Gastrocnemius medialis (tissue), 4 donors: ENCODE data around the gene FTCD. TPM values are rescaled to one million over a fixed set of nuclear protein-coding genes. Genes with fewer than 3 reads are reported as not detected.

Experiments used
- ATAC-seq, 2 donors: fragments of 150-250 bp; one replicate each; pipeline ENCODE4 v1.9.1; 2016
- DNase-seq, 2 donors: peaks; one replicate each; pipeline ENCODE4 v3.0.0-alpha.2; 2019
- H3K27ac ChIP-seq, 4 donors: fragments of 200-600 bp; sonication (generic); 1 replicate in 1 of 4; 2 replicates in 3 of 4; pipeline ENCODE4 v1.5.1; 2016 to 2018; ENCODE audit warnings: mild to moderate bottlenecking in 2 of 4, moderate library complexity in 1 of 4
- H3K27me3 ChIP-seq, 3 donors: fragments of 200-600 bp; sonication (generic) in 2 of 3; 1 replicate in 1 of 3; 2 replicates in 2 of 3; pipeline versions ENCODE4 v1.5.1 to v1.6.0; 2016 to 2019; ENCODE audit warnings: mild to moderate bottlenecking in 1 of 3, moderate library complexity in 1 of 3
- H3K36me3 ChIP-seq, 2 donors: fragments of 200-600 bp; sonication (generic) in 1 of 2; one replicate each; pipeline ENCODE4 v1.5.1; 2017 to 2018
- H3K4me1 ChIP-seq, 2 donors: fragments of 200-600 bp; sonication (generic) in 1 of 2; one replicate each; pipeline ENCODE4 v1.5.1; 2016 to 2017; ENCODE audit warnings: mild to moderate bottlenecking in 2 of 2
- H3K4me3 ChIP-seq, 4 donors: fragments of 200-600 bp; sonication (generic) in 3 of 4; 1 replicate in 1 of 4; 2 replicates in 3 of 4; pipeline ENCODE4 v1.5.1; 2016 to 2019; ENCODE audit warnings: mild to moderate bottlenecking in 2 of 4
- H3K9me3 ChIP-seq, 3 donors: fragments of 200-600 bp; sonication (generic) in 2 of 3; 1 replicate in 1 of 3; 2 replicates in 2 of 3; pipeline ENCODE4 v1.5.1; 2016 to 2019
- POLR2A ChIP-seq, 2 donors: fragments of 450-650 bp; IDR thresholded peaks; one replicate each; pipeline ENCODE4 v1.6.1; 2017; ENCODE audit warnings: antibody characterized with exemption in 2 of 2, mild to moderate bottlenecking in 2 of 2, moderate library complexity in 2 of 2
- in situ Hi-C, 4 donors: fragments of 200-750 bp; cut with MboI; loops; one replicate each; pipeline versions ENCODE4 v1.15.0 to v1.8.0; 2017; ENCODE audit warnings: low sequenced_read_pairs in 4 of 4
- intact Hi-C: fragments of 100-400 bp; cut with DNase I; formaldehyde crosslinking; loops from one replicate; pipeline ENCODE4 v1.15.1; 2023; ENCODE audit warnings: low total_unique reads
- total RNA-seq, 4 donors: library from RNA; depleted of rRNA; stranded (reverse); fragments of >200 nt; gene quantifications; one replicate each; pipeline versions ENCODE4 v1.1.0 to v1.2.3, GENCODE V29; 2016
- TF ChIP-seq, protein P1 (sequence below), 5 experiments: fragments of 450-650 bp in 3 of 5; fragments of 200-600 bp in 2 of 5; sonication (generic) in 2 of 5; IDR thresholded peaks in 4 of 5; conservative IDR thresholded peaks in 1 of 5; 1 replicate in 4 of 5; 2 replicates in 1 of 5; pipeline ENCODE4 v1.5.1; 2016 to 2019; ENCODE audit warnings: antibody characterized with exemption in 5 of 5, mild to moderate bottlenecking in 3 of 5, moderate library complexity in 3 of 5

The FTCD gene
- total RNA-seq, 4 donors from 2014 or later, result 0.33 to 0.95 TPM; not detected in 2

DNA sequence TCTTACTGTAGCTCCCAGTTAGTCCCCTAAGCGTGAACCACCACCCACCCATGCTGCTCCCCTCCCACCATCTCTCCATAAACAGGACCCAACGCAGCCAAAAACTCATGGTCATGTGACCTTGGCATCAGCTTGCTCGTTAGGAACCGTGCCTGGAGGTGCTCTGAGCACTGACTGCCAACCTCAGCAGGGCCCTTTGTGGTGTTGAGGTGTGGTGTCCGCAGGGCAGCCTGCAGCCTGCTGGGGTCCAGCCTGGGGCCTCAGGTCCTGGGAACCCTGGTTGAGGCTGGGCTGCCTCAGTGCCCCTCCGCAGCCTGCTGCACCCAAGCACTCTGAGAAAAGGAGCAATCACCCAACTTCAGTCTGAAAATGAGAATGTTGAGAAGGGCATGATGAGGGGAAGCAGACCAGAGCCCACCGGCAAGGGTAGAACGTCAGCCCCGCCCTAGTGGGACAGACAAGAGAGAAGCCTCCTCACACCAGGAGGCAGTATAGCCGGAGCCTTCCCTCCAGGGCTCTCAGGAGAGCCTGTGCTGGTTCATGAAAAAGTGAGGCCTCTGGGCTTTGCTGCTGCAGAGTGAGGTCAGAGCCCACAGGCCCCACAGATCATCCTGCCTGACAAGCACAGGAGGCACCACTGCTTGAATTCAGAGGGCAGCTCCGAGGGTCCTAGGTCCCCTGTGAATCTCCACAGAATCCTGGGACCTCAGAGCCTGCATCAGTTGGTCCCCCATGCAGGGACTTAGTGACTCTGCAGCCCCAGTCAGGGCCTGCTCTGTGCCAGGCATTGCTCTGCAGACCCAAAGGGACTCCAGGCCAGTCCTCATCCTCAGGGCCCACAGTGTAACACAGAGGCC lies 62.3 kb downstream of the FTCD start:
- DNase-seq, result no peak
- Histone ChIP-seq H3K9me3 (no peaks in the 10 kb centered on the region), H3K27me3 (peaks cover 6 to 13% (median 7%) of the 10 kb centered on the region in 3 donors), H3K4me1 (no peaks in the 10 kb centered on the region), H3K4me3 (no peak overlapping the region), H3K36me3 (no peaks in the 10 kb centered on the region), H3K27ac (peak overlapping the region; percentile 62 to 82 (median 75))
- intact Hi-C loops, result no loop called here
- in situ Hi-C loops, result no loop called here
- TF ChIP-seq, protein P1, sequence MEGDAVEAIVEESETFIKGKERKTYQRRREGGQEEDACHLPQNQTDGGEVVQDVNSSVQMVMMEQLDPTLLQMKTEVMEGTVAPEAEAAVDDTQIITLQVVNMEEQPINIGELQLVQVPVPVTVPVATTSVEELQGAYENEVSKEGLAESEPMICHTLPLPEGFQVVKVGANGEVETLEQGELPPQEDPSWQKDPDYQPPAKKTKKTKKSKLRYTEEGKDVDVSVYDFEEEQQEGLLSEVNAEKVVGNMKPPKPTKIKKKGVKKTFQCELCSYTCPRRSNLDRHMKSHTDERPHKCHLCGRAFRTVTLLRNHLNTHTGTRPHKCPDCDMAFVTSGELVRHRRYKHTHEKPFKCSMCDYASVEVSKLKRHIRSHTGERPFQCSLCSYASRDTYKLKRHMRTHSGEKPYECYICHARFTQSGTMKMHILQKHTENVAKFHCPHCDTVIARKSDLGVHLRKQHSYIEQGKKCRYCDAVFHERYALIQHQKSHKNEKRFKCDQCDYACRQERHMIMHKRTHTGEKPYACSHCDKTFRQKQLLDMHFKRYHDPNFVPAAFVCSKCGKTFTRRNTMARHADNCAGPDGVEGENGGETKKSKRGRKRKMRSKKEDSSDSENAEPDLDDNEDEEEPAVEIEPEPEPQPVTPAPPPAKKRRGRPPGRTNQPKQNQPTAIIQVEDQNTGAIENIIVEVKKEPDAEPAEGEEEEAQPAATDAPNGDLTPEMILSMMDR (IDR thresholded peaks at IDR 0.05 in 4 of 5, conservative IDR thresholded peaks at IDR 0.05 in 1 of 5), result no peak
- TF ChIP-seq POLR2A (IDR thresholded peaks at IDR 0.05), result no peak
- no peak for ATAC-seq

DNA sequence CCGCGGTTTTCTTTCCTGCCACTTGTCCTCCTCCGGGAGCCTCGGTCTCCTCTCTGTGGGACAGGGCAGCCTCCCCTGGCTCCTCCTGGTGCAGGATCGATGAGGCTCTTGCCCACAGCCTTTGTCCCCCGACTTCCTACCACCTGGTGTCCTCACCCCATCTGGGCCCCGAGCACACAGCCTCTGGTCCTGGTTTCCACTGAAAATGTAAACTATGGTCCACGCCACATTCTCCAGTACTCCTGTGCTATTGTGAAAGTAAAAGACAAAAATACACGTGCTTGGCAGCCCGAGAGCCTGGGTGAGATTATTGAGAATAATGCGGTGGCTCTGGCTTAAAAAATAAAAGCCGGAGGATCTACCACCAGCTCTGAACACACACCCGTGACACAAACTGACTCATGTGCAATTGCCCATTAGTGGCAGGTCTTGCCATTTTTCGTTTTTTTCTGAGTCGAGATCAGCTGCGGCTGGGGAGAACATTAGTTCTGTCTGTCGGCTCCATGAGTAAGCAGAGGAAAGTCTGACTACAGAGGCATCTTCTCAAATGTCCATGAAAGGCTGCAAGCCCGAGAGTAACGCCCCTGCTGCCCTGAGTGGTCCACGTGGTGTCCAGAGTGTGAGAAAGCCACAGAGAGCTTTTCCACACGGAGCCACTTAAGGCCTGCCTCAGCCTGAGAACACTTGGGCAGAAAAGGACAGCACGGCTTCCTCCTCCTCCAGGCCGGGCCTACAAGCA lies 63.2 kb downstream of the FTCD start:
- TF ChIP-seq, protein P1 (IDR thresholded peaks at IDR 0.05 in 4 of 5, conservative IDR thresholded peaks at IDR 0.05 in 1 of 5), result no peak
- peak in 1 of 2 donors; percentile 50 for TF ChIP-seq POLR2A (IDR thresholded peaks at IDR 0.05)
- ATAC-seq (peak; percentile 83 to 91), DNase-seq (peak; percentile 51 to 71)
- Histone ChIP-seq H3K4me3 (peak overlapping the region in 3 of 4 donors; percentile 21 to 34 (median 29)), H3K9me3 (no peaks in the 10 kb centered on the region), H3K36me3 (no peaks in the 10 kb centered on the region), H3K27ac (peak overlapping the region; percentile 62 to 82 (median 75)), H3K4me1 (no peaks in the 10 kb centered on the region), H3K27me3 (peaks cover 3 to 9% (median 6%) of the 10 kb centered on the region in 3 donors)
- in situ Hi-C loops (no loop called here), intact Hi-C loops (no loop called here)

DNA sequence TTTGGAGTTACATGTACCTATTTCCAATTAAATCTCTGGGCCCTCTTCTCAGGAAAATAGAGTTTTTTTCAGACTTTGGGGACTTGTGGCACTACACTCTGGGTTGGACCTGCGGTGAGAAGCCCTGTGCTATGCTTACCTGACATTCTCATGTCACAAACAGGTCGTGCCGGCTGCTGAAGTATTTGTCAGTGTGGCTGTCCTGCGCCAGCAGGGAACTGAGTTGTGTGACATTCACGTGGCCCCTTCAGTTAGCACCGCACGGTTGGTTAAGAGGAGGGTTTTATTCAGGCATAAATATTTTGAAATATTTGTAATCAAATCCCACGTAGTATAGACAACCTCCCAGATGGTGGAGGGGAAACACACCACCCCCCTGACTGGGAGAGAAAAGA lies 63.8 kb downstream of the FTCD start:
- H3K27ac ChIP-seq, result peak overlapping the region; percentile 62 to 82 (median 75)
- DNase-seq (no peak), ATAC-seq (no peak)
- in situ Hi-C loops, result no loop called here
- intact Hi-C loops, result no loop called here
- no peak for TF ChIP-seq POLR2A (IDR thresholded peaks at IDR 0.05)
- TF ChIP-seq, protein P1 (IDR thresholded peaks at IDR 0.05 in 4 of 5, conservative IDR thresholded peaks at IDR 0.05 in 1 of 5), result no peak
- peak overlapping the region in 2 of 4 donors; percentile 29 to 34 for H3K4me3 ChIP-seq
- H3K27me3 ChIP-seq, result peaks cover 0 to 8% (median 2%) of the 10 kb centered on the region in 3 donors
- H3K36me3 ChIP-seq, result no peaks in the 10 kb centered on the region
- no peaks in the 10 kb centered on the region for H3K4me1 ChIP-seq
- H3K9me3 ChIP-seq, result no peaks in the 10 kb centered on the region

DNA sequence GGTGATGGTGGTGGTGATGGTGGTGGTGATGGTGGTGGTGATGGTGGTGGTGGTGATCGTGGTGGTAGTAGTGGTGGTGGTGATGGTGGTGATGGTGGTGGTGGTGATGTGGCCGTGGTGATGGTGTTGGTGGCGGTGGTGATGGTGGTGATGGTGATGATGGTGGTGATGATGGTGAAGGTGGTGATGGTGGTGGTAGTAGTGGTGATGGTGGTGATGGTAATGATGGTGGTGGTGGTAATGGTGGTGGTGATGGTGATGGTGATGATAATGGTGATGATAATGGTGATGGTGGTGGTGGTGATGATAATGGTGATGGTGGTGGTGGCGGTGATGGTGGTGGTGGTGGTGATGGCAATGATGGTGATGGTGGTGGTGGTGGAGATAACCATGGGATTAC lies 64.3 kb downstream of the FTCD start:
- Histone ChIP-seq H3K27me3 (peaks cover 0 to 4% (median 0%) of the 10 kb centered on the region in 3 donors), H3K4me1 (no peaks in the 10 kb centered on the region), H3K4me3 (no peak overlapping the region), H3K9me3 (no peaks in the 10 kb centered on the region), H3K36me3 (no peaks in the 10 kb centered on the region), H3K27ac (peak overlapping the region; percentile 62 to 82 (median 75))
- intact Hi-C loops (no loop called here), in situ Hi-C loops (no loop called here)
- ATAC-seq (no peak), DNase-seq (no peak)
- TF ChIP-seq, protein P1 (IDR thresholded peaks at IDR 0.05 in 4 of 5, conservative IDR thresholded peaks at IDR 0.05 in 1 of 5), result no peak
- no peak for TF ChIP-seq POLR2A (IDR thresholded peaks at IDR 0.05)
